ENCODE measurements around the gene TRPV4. TPM values are rescaled to one million over a fixed set of nuclear protein-coding genes. Genes with fewer than 3 reads are reported as not detected.

The TRPV4 gene
- total RNA-seq, 1 experiment from 2014 or later = 0.09 TPM

DNA sequence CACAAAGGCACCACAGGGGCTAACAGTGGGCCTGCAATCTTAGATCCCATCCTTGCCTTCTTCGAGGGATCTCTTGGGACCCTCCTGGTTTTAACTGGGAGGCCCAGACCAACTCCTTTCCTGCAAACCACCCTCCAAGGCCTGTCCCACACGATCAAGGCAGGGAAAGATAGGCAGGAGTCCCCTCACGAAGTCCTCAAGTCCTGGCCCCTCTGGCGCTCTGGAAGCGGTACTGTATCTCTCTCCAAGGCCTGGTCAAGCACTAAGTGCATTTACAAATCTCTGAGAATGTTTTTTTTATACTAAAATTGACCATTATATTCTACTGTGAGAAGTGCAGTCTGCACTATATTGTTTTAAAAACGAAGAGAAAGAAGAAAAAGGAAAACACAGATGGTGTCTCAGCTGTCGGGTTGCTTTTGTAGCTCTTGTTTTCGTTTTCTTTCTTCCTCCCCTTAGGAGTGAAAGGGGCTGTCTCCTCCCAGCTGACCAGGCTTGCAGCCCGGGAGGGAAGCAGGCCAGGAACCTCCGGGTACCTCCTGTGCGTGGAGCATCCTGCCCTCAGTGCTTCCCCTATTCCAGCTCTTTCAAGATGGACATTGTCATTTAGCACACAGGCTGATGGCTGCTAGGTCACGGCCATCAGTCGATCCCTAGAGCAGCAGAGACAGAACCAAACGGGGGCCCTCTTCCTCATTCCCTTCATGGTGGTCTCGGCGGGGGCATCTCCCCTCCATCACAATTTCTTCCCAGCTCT lies 62.9 kb downstream of the TRPV4 start:
- intact Hi-C loops (cut with micrococcal nuclease) = no loop called here
- peaks cover 6% of the 10 kb centered on the region for H3K4me1 Mint-ChIP-seq (ENCODE audit: insufficient read depth, unreplicated experiment)

DNA sequence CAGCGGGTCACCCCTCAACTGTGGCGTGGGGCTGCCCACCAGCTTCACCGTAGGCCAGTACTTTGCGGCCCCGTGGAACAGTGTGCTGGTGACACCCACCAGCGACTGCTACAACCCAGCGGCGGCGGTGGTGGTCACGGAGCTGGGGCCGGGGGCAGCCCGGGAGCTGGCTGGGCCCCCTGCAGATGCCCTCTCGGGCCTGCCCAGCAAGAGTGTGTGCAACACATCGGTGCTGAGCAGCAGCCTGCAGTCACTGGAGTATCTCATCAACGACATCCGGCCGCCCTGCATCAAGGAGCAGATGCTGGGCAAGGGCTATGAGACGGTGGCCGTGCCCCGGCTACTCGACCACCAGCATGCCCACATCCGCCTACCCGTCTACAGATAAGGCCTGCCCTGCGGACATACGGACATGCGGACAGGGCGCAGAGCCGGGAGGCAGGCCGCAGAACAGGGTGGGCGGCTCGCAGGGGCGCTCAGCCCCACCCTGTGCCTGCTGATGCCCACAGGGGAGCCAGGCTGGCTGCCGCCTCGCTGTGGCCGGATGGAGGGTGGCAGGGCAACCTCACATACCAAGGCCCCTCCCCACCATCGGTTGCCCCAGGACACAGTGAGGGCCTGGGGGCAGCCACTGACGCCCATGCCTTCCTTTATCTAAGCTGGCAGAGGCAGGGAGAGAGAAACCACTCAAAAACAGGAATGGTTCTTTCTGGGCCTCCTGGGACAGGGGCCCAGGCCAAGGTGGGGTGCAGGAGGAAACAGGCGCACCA lies 64.1 kb downstream of the TRPV4 start:
- TF ChIP-seq, protein P1, sequence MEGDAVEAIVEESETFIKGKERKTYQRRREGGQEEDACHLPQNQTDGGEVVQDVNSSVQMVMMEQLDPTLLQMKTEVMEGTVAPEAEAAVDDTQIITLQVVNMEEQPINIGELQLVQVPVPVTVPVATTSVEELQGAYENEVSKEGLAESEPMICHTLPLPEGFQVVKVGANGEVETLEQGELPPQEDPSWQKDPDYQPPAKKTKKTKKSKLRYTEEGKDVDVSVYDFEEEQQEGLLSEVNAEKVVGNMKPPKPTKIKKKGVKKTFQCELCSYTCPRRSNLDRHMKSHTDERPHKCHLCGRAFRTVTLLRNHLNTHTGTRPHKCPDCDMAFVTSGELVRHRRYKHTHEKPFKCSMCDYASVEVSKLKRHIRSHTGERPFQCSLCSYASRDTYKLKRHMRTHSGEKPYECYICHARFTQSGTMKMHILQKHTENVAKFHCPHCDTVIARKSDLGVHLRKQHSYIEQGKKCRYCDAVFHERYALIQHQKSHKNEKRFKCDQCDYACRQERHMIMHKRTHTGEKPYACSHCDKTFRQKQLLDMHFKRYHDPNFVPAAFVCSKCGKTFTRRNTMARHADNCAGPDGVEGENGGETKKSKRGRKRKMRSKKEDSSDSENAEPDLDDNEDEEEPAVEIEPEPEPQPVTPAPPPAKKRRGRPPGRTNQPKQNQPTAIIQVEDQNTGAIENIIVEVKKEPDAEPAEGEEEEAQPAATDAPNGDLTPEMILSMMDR (IDR thresholded peaks at IDR 0.05; ENCODE audit: unreplicated experiment) = no peak
- H3K4me1 Mint-ChIP-seq (ENCODE audit: insufficient read depth, unreplicated experiment) = peaks cover 6% of the 10 kb centered on the region
- BruUV-seq (replicated peaks) = no TSS peak
- ChIA-PET CTCF (no interaction called here), POLR2A (no interaction called here)
- no peak overlapping the region for H3K27ac Mint-ChIP-seq (ENCODE audit: low read depth, unreplicated experiment)
- H3K4me3 Mint-ChIP-seq (ENCODE audit: unreplicated experiment) = no peak overlapping the region
- no peaks in the 10 kb centered on the region for H3K9me3 Mint-ChIP-seq (ENCODE audit: unreplicated experiment)
- intact Hi-C loops (cut with micrococcal nuclease) = no loop called here
- H3K36me3 Mint-ChIP-seq (ENCODE audit: insufficient read depth, unreplicated experiment) = no peaks in the 10 kb centered on the region
- no peak for DNase-seq (ENCODE audit: unreplicated experiment)
- H3K27me3 Mint-ChIP-seq (ENCODE audit: insufficient read depth, unreplicated experiment) = no peaks in the 10 kb centered on the region

More for the DNA sequence above, 62.9 kb downstream of the TRPV4 start:
- BruUV-seq (replicated peaks) = no TSS peak
- ChIA-PET POLR2A (no interaction called here), CTCF (interaction anchor here (0.9 kb wide), 1 partner anchor 17 kb away, joined by 3 read pairs; no protein-coding TSS in a partner anchor)
- Mint-ChIP-seq H3K27ac (ENCODE audit: low read depth, unreplicated experiment) (no peak overlapping the region), H3K4me3 (ENCODE audit: unreplicated experiment) (no peak overlapping the region), H3K27me3 (ENCODE audit: insufficient read depth, unreplicated experiment) (no peaks in the 10 kb centered on the region), H3K9me3 (ENCODE audit: unreplicated experiment) (no peaks in the 10 kb centered on the region), H3K36me3 (ENCODE audit: insufficient read depth, unreplicated experiment) (no peaks in the 10 kb centered on the region)
- TF ChIP-seq, protein P1 (IDR thresholded peaks at IDR 0.05; ENCODE audit: unreplicated experiment) = no peak
- no peak for DNase-seq (ENCODE audit: unreplicated experiment)

DNA sequence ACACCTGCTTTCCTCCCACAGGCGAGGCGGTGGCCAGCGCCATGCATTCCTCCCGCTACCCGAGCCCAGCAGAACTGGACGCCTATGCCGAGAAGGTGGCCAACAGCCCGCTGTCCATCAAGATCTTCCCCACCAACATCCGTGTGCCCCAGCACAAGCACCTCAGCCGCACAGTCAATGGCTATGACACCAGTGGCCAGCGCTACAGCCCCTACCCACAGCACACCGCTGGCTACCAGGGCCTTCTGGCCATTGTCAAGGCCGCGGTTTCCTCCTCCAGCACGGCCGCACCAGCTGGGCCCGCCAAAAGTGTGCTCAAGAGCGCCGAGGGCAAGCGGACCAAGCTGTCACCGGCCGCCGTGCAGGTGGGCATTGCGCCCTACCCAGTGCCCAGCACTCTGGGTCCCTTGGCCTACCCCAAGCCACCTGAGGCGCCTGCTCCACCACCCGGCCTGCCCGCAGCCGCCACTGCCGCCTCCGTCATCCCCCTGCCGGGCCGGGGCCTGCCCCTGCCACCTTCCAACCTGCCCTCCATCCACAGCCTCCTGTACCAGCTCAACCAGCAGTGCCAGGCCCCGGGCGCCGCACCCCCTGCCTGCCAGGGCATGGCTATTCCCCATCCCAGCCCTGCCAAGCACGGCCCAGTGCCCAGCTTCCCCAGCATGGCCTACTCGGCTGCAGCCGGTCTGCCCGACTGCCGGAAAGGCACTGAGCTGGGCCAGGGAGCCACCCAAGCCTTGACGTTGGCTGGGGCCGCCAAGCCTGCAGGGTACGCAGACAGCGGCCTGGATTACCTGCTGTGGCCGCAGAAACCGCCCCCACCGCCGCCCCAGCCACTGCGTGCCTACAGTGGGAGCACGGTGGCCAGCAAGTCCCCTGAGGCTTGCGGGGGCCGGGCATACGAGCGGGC lies 65.0 kb downstream of the TRPV4 start:
- TF ChIP-seq, protein P1 (IDR thresholded peaks at IDR 0.05; ENCODE audit: unreplicated experiment) = no peak
- no peak overlapping the region for H3K4me3 Mint-ChIP-seq (ENCODE audit: unreplicated experiment)
- intact Hi-C loops (cut with micrococcal nuclease) = no loop called here
- ChIA-PET POLR2A (no interaction called here), CTCF (no interaction called here)
- H3K27me3 Mint-ChIP-seq (ENCODE audit: insufficient read depth, unreplicated experiment) = no peaks in the 10 kb centered on the region
- DNase-seq (ENCODE audit: unreplicated experiment) = no peak
- no peaks in the 10 kb centered on the region for H3K36me3 Mint-ChIP-seq (ENCODE audit: insufficient read depth, unreplicated experiment)
- H3K9me3 Mint-ChIP-seq (ENCODE audit: unreplicated experiment) = no peaks in the 10 kb centered on the region
- BruUV-seq (replicated peaks) = no TSS peak
- H3K4me1 Mint-ChIP-seq (ENCODE audit: insufficient read depth, unreplicated experiment) = peaks cover 6% of the 10 kb centered on the region
- H3K27ac Mint-ChIP-seq (ENCODE audit: low read depth, unreplicated experiment) = no peak overlapping the region
